WTC11 (cell line): Measurements from ENCODE around the gene GPR158. TPM values are rescaled to one million over a fixed set of nuclear protein-coding genes. Genes with fewer than 3 reads are reported as not detected.

Experiments
- ATAC-seq: fragments of 200-7000 bp; cut with Tn5 transposase; 2 replicates; pipeline ENCODE4 v1.10.0; 2021; ENCODE audit warnings: mild to moderate bottlenecking, moderate library complexity
- CTCF ChIA-PET: fragments of 300-600 bp; sonication (Branson Sonifier 250); formaldehyde crosslinking; loops from one replicate; lab custom pipeline; 2021; ENCODE audit warnings: antibody characterized with exemption; lab: Charles Lee
- POLR2A ChIA-PET: fragments of 350-600 bp; sonication (Branson Sonifier 250); formaldehyde crosslinking; loops from one replicate; lab custom pipeline; 2021; ENCODE audit warnings: antibody characterized with exemption; lab: Charles Lee
- DNase-seq: peaks from one replicate; pipeline ENCODE4 v3.0.0; 2021; ENCODE audit warnings: low spot score
- H3K27ac Mint-ChIP-seq: 2 replicates; pipeline ENCODE4 v1.8.0; 2021; ENCODE audit warnings: mixed read lengths
- H3K27me3 Mint-ChIP-seq: 2 replicates; pipeline ENCODE4 v1.8.0; 2021; ENCODE audit warnings: low read depth, mild to moderate bottlenecking, moderate library complexity, mixed read lengths
- H3K36me3 Mint-ChIP-seq: 2 replicates; pipeline ENCODE4 v1.8.0; 2021; ENCODE audit warnings: mixed read lengths
- H3K4me1 Mint-ChIP-seq: 2 replicates; pipeline ENCODE4 v1.8.0; 2022; ENCODE audit warnings: mixed read lengths
- H3K4me3 Mint-ChIP-seq: 2 replicates; pipeline ENCODE4 v1.8.0; 2021; ENCODE audit warnings: mild to moderate bottlenecking, moderate library complexity, mixed read lengths
- H3K9me3 Mint-ChIP-seq: 2 replicates; pipeline ENCODE4 v1.8.0; 2021; ENCODE audit warnings: mixed read lengths
- ARID4B ChIP-seq: sonication (generic); formaldehyde crosslinking; IDR thresholded peaks from 2 replicates; pipeline ENCODE4 v1.8.0; 2023; ENCODE audit warnings: missing genetic modification reagents, mild to moderate bottlenecking, borderline replicate concordance
- ATF1 ChIP-seq: sonication (generic); formaldehyde crosslinking; IDR thresholded peaks from 2 replicates; pipeline ENCODE4 v1.8.1; 2023; ENCODE audit warnings: mild to moderate bottlenecking, moderate library complexity, missing genetic modification reagents
- FOXJ3 ChIP-seq: sonication (generic); formaldehyde crosslinking; IDR thresholded peaks from 2 replicates; pipeline ENCODE4 v1.9.0; 2021; ENCODE audit warnings: missing genetic modification reagents, mild to moderate bottlenecking, borderline replicate concordance
- FOXK1 ChIP-seq: sonication (generic); formaldehyde crosslinking; IDR thresholded peaks from 2 replicates; pipeline ENCODE4 v1.8.0; 2022; ENCODE audit warnings: mild to moderate bottlenecking, moderate library complexity, missing genetic modification reagents
- FOXP4 ChIP-seq: sonication (generic); formaldehyde crosslinking; IDR thresholded peaks from 2 replicates; pipeline ENCODE4 v1.8.0; 2022; ENCODE audit warnings: mild to moderate bottlenecking, missing genetic modification reagents
- HMGA2 ChIP-seq: fragments of 250-450 bp; sonication (Bioruptor Pico); IDR thresholded peaks from 2 replicates; pipeline ENCODE4 v1.4.0; 2021; ENCODE audit warnings: mild to moderate bottlenecking, moderate library complexity
- KAT7 ChIP-seq: sonication (generic); formaldehyde crosslinking; IDR thresholded peaks from 2 replicates; pipeline ENCODE4 v1.8.1; 2023; ENCODE audit warnings: missing genetic modification reagents, mild to moderate bottlenecking, borderline replicate concordance
- STAT6 ChIP-seq: sonication (generic); formaldehyde crosslinking; conservative IDR thresholded peaks from 2 replicates; pipeline ENCODE4 v1.8.1; 2023; ENCODE audit warnings: mild to moderate bottlenecking, low read depth, missing genetic modification reagents, moderate library complexity
- ZNF396 ChIP-seq: fragments of 250-450 bp; sonication (Bioruptor Pico); IDR thresholded peaks from 2 replicates; pipeline ENCODE4 v1.8.0; 2021; ENCODE audit warnings: mild to moderate bottlenecking, moderate library complexity, borderline replicate concordance
- total RNA-seq: library from RNA; stranded (reverse); gene quantifications from 3 replicates; pipeline ENCODE4 v1.2.3, GENCODE V29; 2021
- TF ChIP-seq, protein P1 (sequence below): fragments of 250-450 bp; sonication (Bioruptor Pico); IDR thresholded peaks from 2 replicates; pipeline ENCODE4 v1.9.0; 2021; ENCODE audit warnings: moderate library complexity, mild to moderate bottlenecking, inconsistent platforms, borderline replicate concordance
- TF ChIP-seq, protein P2 (sequence below): sonication (generic); formaldehyde crosslinking; IDR thresholded peaks from 2 replicates; pipeline ENCODE4 v1.8.1; 2023; ENCODE audit warnings: mild to moderate bottlenecking, missing genetic modification reagents

The GPR158 gene
- total RNA-seq, 1 experiment from 2014 or later = 0.63 TPM

- no peak overlapping the region for H3K27ac Mint-ChIP-seq
- no peak for DNase-seq
- no peak for TF ChIP-seq STAT6 (CRISPR knock-in tag)
- no peak for TF ChIP-seq FOXJ3 (CRISPR knock-in tag)
- TF ChIP-seq, protein P1, sequence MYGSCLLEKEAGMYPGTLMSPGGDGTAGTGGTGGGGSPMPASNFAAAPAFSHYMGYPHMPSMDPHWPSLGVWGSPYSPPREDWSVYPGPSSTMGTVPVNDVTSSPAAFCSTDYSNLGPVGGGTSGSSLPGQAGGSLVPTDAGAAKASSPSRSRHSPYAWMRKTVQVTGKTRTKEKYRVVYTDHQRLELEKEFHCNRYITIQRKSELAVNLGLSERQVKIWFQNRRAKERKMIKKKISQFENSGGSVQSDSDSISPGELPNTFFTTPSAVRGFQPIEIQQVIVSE (CRISPR knock-in tag) = no peak
- TF ChIP-seq ARID4B (CRISPR knock-in tag) = no peak
- peaks cover 44% of the 10 kb centered on the region for H3K4me1 Mint-ChIP-seq
- POLR2A ChIA-PET = no interaction called here
- H3K27me3 Mint-ChIP-seq = no peaks in the 10 kb centered on the region
- no peaks in the 10 kb centered on the region for H3K36me3 Mint-ChIP-seq
- no peak overlapping the region for H3K4me3 Mint-ChIP-seq
- CTCF ChIA-PET = no interaction called here
- no peaks in the 10 kb centered on the region for H3K9me3 Mint-ChIP-seq
- no peak for ATAC-seq
These were observed 330.7 kb downstream of the GPR158 start for GRCh38 chr10:25505466-25505865.

GRCh38 chr10:25506821-25507335 lies 332.1 kb downstream of the GPR158 start:
- no peaks in the 10 kb centered on the region for H3K27me3 Mint-ChIP-seq
- ChIA-PET CTCF (no interaction called here), POLR2A (no interaction called here)
- no peaks in the 10 kb centered on the region for H3K36me3 Mint-ChIP-seq
- H3K27ac Mint-ChIP-seq = no peak overlapping the region
- H3K4me3 Mint-ChIP-seq = no peak overlapping the region
- ATAC-seq = no peak
- no peak for TF ChIP-seq ZNF396 (CRISPR knock-in tag)
- no peak for TF ChIP-seq FOXK1 (CRISPR knock-in tag)
- TF ChIP-seq, protein P2, sequence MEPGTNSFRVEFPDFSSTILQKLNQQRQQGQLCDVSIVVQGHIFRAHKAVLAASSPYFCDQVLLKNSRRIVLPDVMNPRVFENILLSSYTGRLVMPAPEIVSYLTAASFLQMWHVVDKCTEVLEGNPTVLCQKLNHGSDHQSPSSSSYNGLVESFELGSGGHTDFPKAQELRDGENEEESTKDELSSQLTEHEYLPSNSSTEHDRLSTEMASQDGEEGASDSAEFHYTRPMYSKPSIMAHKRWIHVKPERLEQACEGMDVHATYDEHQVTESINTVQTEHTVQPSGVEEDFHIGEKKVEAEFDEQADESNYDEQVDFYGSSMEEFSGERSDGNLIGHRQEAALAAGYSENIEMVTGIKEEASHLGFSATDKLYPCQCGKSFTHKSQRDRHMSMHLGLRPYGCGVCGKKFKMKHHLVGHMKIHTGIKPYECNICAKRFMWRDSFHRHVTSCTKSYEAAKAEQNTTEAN (CRISPR knock-in tag) = no peak
- no peak for TF ChIP-seq FOXP4
- TF ChIP-seq KAT7 (CRISPR knock-in tag) = no peak
- TF ChIP-seq ATF1 (CRISPR knock-in tag) = no peak
- TF ChIP-seq HMGA2 = no peak
- DNase-seq = no peak
- peaks cover 5% of the 10 kb centered on the region; the same call in 1 of the 2 replicates for H3K9me3 Mint-ChIP-seq
- H3K4me1 Mint-ChIP-seq = peaks cover 44% of the 10 kb centered on the region
